Measurements from ENCODE around the gene ANXA9. TPM values are rescaled to one million over a fixed set of nuclear protein-coding genes. Genes with fewer than 3 reads are reported as not detected.

Gene ANXA9, protein sequence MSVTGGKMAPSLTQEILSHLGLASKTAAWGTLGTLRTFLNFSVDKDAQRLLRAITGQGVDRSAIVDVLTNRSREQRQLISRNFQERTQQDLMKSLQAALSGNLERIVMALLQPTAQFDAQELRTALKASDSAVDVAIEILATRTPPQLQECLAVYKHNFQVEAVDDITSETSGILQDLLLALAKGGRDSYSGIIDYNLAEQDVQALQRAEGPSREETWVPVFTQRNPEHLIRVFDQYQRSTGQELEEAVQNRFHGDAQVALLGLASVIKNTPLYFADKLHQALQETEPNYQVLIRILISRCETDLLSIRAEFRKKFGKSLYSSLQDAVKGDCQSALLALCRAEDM
- 1 to 10 TPM in 5 of 8 experiments, under 1 TPM in 3; 0.54 to 1.7 (median 1.3) TPM for total RNA-seq

GRCh38 chr1:150981805-150982712 is at the start of gene ANXA9:
ANXA9 (plus strand) TSS chr1:150982292; CDS start chr1:150983106, 814 bp downstream.
- Histone ChIP-seq H3K27ac (no peak within 1 kb of the TSS), H3K4me1 (replicated peaks in 1 of 2) (peaks cover 0 to 17% of the 10 kb centered on the region in 2 donors), H3K4me3 (no peak within 1 kb of the TSS)
- in situ Hi-C loops (cut with MboI; ENCODE audit: low pct_unique_long_range_greater_than_20kb in 2 of 9, low sequenced_read_pairs in 9 of 9, unreplicated experiment in 9 of 9), result no loop called here
- WGBS, 10 experiments, result 8 to 100% (median 67%) methylated on average over 1 to 12 of the region's 12 CpGs; no CpG with 5 or more reads in 1 of the 10 experiments
- ATAC-seq (replicated peaks in 6 of 8), result peak in 7 of 8 experiments; percentile 24 to 89 (median 72)

DNA sequence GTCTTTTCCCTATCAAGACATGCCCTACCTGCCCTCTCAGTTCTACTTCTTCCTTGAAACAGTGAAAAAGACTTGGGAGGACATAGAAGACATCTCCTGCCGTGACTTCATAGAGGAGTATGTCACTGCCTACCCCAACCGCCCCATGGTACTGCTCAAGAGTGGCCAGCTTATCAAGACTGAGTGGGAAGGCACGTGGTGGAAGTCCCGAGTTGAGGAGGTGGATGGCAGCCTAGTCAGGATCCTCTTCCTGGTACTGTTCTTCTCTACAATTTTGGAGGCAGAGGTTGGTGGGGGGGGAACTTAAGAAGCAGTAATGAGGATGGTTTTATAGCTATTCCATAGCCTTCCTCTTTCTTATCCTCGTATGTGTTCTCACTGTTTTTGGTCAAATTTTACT is 37.2 kb upstream of the ANXA9 start:
- no peak overlapping the region for H3K27ac ChIP-seq
- ATAC-seq (replicated peaks in 6 of 8), result no peak
- 88 to 100% (median 94%) methylated on average over 1 to 5 of the region's 5 CpGs for WGBS, 10 experiments
- no peaks in the 10 kb centered on the region for H3K4me1 ChIP-seq (replicated peaks in 1 of 2)
- H3K4me3 ChIP-seq, result no peak overlapping the region
- in situ Hi-C loops (cut with MboI; ENCODE audit: low pct_unique_long_range_greater_than_20kb in 2 of 9, low sequenced_read_pairs in 9 of 9, unreplicated experiment in 9 of 9), result no loop called here

- H3K4me3 ChIP-seq, result no peak overlapping the region
- WGBS, 10 experiments, result 79 to 100% (median 92%) methylated on average over 1 to 3 of the region's 3 CpGs
Measured at GRCh38 chr1:150954708-150955107, 27.4 kb upstream of the ANXA9 start.

GRCh38 chr1:150955280-150955679 is 26.8 kb upstream of the ANXA9 start:
- Histone ChIP-seq H3K27ac (no peak overlapping the region), H3K4me1 (replicated peaks in 1 of 2) (no peaks in the 10 kb centered on the region), H3K4me3 (no peak overlapping the region)
- ATAC-seq (replicated peaks in 6 of 8), result no peak
- in situ Hi-C loops (cut with MboI; ENCODE audit: low pct_unique_long_range_greater_than_20kb in 2 of 9, low sequenced_read_pairs in 9 of 9, unreplicated experiment in 9 of 9), result no loop called here

More at GRCh38 chr1:150954708-150955107, 27.4 kb upstream of the ANXA9 start:
- no peaks in the 10 kb centered on the region for H3K4me1 ChIP-seq (replicated peaks in 1 of 2)
- in situ Hi-C loops (cut with MboI; ENCODE audit: low pct_unique_long_range_greater_than_20kb in 2 of 9, low sequenced_read_pairs in 9 of 9, unreplicated experiment in 9 of 9), result no loop called here
- no peak overlapping the region for H3K27ac ChIP-seq
- no peak for ATAC-seq (replicated peaks in 6 of 8)

GRCh38 chr1:150957666-150958065 is 24.4 kb upstream of the ANXA9 start:
- Histone ChIP-seq H3K27ac (no peak overlapping the region), H3K4me3 (no peak overlapping the region), H3K4me1 (replicated peaks in 1 of 2) (no peaks in the 10 kb centered on the region)
- ATAC-seq (replicated peaks in 6 of 8), result no peak
- in situ Hi-C loops (cut with MboI; ENCODE audit: low pct_unique_long_range_greater_than_20kb in 2 of 9, low sequenced_read_pairs in 9 of 9, unreplicated experiment in 9 of 9), result no loop called here
- WGBS, 10 experiments, result 95 to 100% (median 98%) methylated on average over 3 to 11 of the region's 11 CpGs; no CpG with 5 or more reads in 3 of the 10 experiments

DNA sequence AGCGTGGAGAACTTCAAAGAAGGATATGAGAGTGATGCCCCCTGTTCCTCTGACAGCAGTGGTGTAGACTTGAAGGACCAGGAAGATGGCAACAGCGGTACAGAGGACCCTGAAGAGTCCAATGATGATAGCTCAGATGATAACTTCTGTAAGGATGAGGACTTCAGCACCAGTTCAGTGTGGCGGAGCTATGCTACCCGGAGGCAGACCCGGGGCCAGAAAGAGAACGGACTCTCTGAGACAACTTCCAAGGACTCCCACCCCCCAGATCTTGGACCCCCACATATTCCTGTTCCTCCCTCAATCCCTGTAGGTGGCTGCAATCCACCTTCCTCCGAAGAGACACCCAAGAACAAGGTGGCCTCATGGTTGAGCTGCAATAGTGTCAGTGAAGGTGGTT is 21.4 kb upstream of the ANXA9 start:
- no peak overlapping the region for H3K4me3 ChIP-seq
- ATAC-seq (replicated peaks in 6 of 8), result no peak
- in situ Hi-C loops (cut with MboI; ENCODE audit: low pct_unique_long_range_greater_than_20kb in 2 of 9, low sequenced_read_pairs in 9 of 9, unreplicated experiment in 9 of 9), result no loop called here
- WGBS, 10 experiments, result 67 to 100% (median 98%) methylated on average over 1 to 7 of the region's 7 CpGs; no CpG with 5 or more reads in 2 of the 10 experiments
- H3K4me1 ChIP-seq (replicated peaks in 1 of 2), result no peaks in the 10 kb centered on the region
- H3K27ac ChIP-seq, result no peak overlapping the region

GRCh38 chr1:150961756-150962155 is 20.3 kb upstream of the ANXA9 start:
- 14 to 100% (median 86%) methylated on average over 1 to 4 of the region's 4 CpGs; no CpG with 5 or more reads in 1 of the 10 experiments for WGBS, 10 experiments
- Histone ChIP-seq H3K4me3 (no peak overlapping the region), H3K27ac (no peak overlapping the region), H3K4me1 (replicated peaks in 1 of 2) (no peaks in the 10 kb centered on the region)
- in situ Hi-C loops (cut with MboI; ENCODE audit: low pct_unique_long_range_greater_than_20kb in 2 of 9, low sequenced_read_pairs in 9 of 9, unreplicated experiment in 9 of 9), result no loop called here
- no peak for ATAC-seq (replicated peaks in 6 of 8)

- WGBS, 10 experiments, result 85 to 95% (median 92%) methylated on average over 2 to 10 of the region's 10 CpGs; no CpG with 5 or more reads in 1 of the 10 experiments
- Histone ChIP-seq H3K4me1 (replicated peaks in 1 of 2) (no peaks in the 10 kb centered on the region), H3K27ac (no peak overlapping the region)
Measured at GRCh38 chr1:150963321-150964163, 18.6 kb upstream of the ANXA9 start.

GRCh38 chr1:150964164-150964489 is 18.0 kb upstream of the ANXA9 start:
- H3K4me3 ChIP-seq, result no peak overlapping the region
- H3K27ac ChIP-seq, result no peak overlapping the region
- in situ Hi-C loops (cut with MboI; ENCODE audit: low pct_unique_long_range_greater_than_20kb in 2 of 9, low sequenced_read_pairs in 9 of 9, unreplicated experiment in 9 of 9), result no loop called here
- H3K4me1 ChIP-seq (replicated peaks in 1 of 2), result no peaks in the 10 kb centered on the region
- WGBS, 10 experiments, result 44 to 100% (median 100%) methylated on average over 1 to 4 of the region's 5 CpGs; no CpG with 5 or more reads in 2 of the 10 experiments
- ATAC-seq (replicated peaks in 6 of 8), result no peak

More at GRCh38 chr1:150963321-150964163, 18.6 kb upstream of the ANXA9 start:
- no peak for ATAC-seq (replicated peaks in 6 of 8)
- no peak overlapping the region for H3K4me3 ChIP-seq
- in situ Hi-C loops (cut with MboI; ENCODE audit: low pct_unique_long_range_greater_than_20kb in 2 of 9, low sequenced_read_pairs in 9 of 9, unreplicated experiment in 9 of 9), result no loop called here

DNA sequence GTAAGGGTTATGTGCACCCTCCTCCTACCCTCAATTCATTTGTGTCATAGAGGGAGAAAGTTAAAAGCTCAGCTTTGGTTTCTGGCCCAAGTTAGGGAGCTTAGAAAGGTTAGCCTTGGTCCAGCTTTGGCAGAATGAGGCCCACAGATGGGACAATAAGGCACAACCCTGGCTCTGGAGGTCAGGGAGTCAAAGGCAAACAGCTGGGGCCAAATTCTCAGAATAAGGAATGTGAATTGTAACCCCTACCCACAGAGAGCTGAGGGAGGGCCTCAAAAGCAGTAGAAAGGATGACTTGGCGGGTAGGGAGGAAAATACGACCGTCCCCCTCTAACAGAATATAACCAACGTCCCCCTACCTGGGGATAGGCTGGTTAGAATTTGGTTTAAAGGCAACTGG is 16.5 kb upstream of the ANXA9 start:
- H3K27ac ChIP-seq, result no peak overlapping the region
- in situ Hi-C loops (cut with MboI; ENCODE audit: low pct_unique_long_range_greater_than_20kb in 2 of 9, low sequenced_read_pairs in 9 of 9, unreplicated experiment in 9 of 9), result no loop called here
- 80 to 100% (median 100%) methylated on average over 1 to 4 of the region's 4 CpGs; no CpG with 5 or more reads in 3 of the 10 experiments for WGBS, 10 experiments
- ATAC-seq (replicated peaks in 6 of 8), result no peak
- H3K4me1 ChIP-seq (replicated peaks in 1 of 2), result peaks cover 3 to 5% of the 10 kb centered on the region in 2 donors
- no peak overlapping the region for H3K4me3 ChIP-seq

GRCh38 chr1:150966011-150966410 is 16.1 kb upstream of the ANXA9 start:
- H3K4me1 ChIP-seq (replicated peaks in 1 of 2), result peaks cover 7 to 9% of the 10 kb centered on the region in 2 donors
- in situ Hi-C loops (cut with MboI; ENCODE audit: low pct_unique_long_range_greater_than_20kb in 2 of 9, low sequenced_read_pairs in 9 of 9, unreplicated experiment in 9 of 9), result no loop called here
- WGBS, 10 experiments, result 50 to 86% (median 81%) methylated on average over 2 to 6 of the region's 6 CpGs; no CpG with 5 or more reads in 3 of the 10 experiments
- H3K4me3 ChIP-seq, result no peak overlapping the region
- no peak overlapping the region for H3K27ac ChIP-seq
- ATAC-seq (replicated peaks in 6 of 8), result no peak

- no peak overlapping the region for H3K27ac ChIP-seq
- WGBS, 10 experiments, result 92 to 100% (median 100%) methylated on average over 1 to 12 of the region's 13 CpGs; no CpG with 5 or more reads in 1 of the 10 experiments
- H3K4me1 ChIP-seq (replicated peaks in 1 of 2), result peaks cover 26 to 28% of the 10 kb centered on the region in 2 donors
- in situ Hi-C loops (cut with MboI; ENCODE audit: low pct_unique_long_range_greater_than_20kb in 2 of 9, low sequenced_read_pairs in 9 of 9, unreplicated experiment in 9 of 9), result no loop called here
- no peak for ATAC-seq (replicated peaks in 6 of 8)
- no peak overlapping the region for H3K4me3 ChIP-seq
Measured at GRCh38 chr1:150967936-150968335, 14.2 kb upstream of the ANXA9 start.

All from motor neuron (in vitro differentiated cells).